Measurements from ENCODE around the gene BAX. TPM values are rescaled to one million over a fixed set of nuclear protein-coding genes. Genes with fewer than 3 reads are reported as not detected.

The BAX gene
- total and polyA plus RNA-seq, 9 of the 15 experiments (the other 6 are each of a cell fraction or from before 2014, with no cell fraction given) = 3.2 to 95.4 (median 44.5) TPM

DNA sequence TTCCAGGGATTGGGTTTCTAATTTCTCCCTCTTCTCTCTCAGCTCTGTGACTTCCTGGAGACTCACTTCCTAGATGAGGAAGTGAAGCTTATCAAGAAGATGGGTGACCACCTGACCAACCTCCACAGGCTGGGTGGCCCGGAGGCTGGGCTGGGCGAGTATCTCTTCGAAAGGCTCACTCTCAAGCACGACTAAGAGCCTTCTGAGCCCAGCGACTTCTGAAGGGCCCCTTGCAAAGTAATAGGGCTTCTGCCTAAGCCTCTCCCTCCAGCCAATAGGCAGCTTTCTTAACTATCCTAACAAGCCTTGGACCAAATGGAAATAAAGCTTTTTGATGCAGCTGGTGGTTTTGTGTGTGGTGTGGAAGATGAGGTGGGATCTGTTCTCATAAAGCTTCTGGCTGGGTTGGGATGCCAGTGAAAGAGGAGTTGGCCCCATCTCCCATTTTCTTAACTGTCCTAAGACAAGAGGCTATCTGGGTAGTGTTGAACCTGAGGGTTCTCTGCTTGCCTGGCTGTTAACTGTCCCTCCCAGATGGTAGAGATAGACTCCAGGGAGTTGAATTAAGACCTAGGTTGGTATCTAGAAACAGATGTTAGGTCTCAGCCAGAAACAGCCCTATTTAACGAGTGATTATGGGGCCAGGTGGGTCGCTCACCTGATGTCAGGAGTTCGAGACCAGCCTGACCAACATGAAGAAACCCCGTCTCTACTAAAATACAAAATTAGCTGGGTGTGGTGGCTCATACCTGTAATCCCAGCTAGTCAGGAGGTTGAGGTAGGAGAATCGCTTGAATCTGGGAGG, 12.1 kb downstream of the BAX start (continued):
- peak; percentile 64 for TF ChIP-seq POLR2AphosphoS2 (IDR thresholded peaks at IDR 0.05; ENCODE audit: low read length)
- TF ChIP-seq ZNF212 (CRISPR knock-in tag; IDR thresholded peaks at IDR 0.05) = no peak
- TF ChIP-seq SP2 (IDR thresholded peaks at IDR 0.05; ENCODE audit: extremely low read depth, low read depth, low read length, poor library complexity, severe bottlenecking) = no peak
- TF ChIP-seq, protein P1, sequence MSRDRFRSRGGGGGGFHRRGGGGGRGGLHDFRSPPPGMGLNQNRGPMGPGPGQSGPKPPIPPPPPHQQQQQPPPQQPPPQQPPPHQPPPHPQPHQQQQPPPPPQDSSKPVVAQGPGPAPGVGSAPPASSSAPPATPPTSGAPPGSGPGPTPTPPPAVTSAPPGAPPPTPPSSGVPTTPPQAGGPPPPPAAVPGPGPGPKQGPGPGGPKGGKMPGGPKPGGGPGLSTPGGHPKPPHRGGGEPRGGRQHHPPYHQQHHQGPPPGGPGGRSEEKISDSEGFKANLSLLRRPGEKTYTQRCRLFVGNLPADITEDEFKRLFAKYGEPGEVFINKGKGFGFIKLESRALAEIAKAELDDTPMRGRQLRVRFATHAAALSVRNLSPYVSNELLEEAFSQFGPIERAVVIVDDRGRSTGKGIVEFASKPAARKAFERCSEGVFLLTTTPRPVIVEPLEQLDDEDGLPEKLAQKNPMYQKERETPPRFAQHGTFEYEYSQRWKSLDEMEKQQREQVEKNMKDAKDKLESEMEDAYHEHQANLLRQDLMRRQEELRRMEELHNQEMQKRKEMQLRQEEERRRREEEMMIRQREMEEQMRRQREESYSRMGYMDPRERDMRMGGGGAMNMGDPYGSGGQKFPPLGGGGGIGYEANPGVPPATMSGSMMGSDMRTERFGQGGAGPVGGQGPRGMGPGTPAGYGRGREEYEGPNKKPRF (IDR thresholded peaks at IDR 0.05; ENCODE audit: low read depth, low read length) = no peak
- no peak for TF ChIP-seq CHD4 (IDR thresholded peaks at IDR 0.05; ENCODE audit: insufficient read depth, insufficient replicate concordance, low read depth, low read length, poor library complexity, severe bottlenecking)
- TF ChIP-seq, protein P2, sequence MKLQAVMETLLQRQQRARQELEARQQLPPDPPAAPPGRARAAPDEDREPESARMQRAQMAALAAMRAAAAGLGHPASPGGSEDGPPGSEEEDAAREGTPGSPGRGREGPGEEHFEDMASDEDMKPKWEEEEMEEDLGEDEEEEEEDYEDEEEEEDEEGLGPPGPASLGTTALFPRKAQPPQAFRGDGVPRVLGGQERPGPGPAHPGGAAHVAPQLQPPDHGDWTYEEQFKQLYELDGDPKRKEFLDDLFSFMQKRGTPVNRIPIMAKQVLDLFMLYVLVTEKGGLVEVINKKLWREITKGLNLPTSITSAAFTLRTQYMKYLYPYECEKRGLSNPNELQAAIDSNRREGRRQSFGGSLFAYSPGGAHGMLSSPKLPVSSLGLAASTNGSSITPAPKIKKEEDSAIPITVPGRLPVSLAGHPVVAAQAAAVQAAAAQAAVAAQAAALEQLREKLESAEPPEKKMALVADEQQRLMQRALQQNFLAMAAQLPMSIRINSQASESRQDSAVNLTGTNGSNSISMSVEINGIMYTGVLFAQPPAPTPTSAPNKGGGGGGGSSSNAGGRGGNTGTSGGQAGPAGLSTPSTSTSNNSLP (IDR thresholded peaks at IDR 0.05; ENCODE audit: borderline replicate concordance, low read depth, low read length) = no peak
- TF ChIP-seq, protein P3, sequence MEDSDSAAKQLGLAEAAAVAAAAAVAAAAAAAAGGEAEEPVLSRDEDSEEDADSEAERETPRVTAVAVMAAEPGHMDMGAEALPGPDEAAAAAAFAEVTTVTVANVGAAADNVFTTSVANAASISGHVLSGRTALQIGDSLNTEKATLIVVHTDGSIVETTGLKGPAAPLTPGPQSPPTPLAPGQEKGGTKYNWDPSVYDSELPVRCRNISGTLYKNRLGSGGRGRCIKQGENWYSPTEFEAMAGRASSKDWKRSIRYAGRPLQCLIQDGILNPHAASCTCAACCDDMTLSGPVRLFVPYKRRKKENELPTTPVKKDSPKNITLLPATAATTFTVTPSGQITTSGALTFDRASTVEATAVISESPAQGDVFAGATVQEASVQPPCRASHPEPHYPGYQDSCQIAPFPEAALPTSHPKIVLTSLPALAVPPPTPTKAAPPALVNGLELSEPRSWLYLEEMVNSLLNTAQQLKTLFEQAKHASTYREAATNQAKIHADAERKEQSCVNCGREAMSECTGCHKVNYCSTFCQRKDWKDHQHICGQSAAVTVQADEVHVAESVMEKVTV (CRISPR knock-in tag; IDR thresholded peaks at IDR 0.05) = no peak
- TF ChIP-seq SAFB2 (IDR thresholded peaks at IDR 0.05; ENCODE audit: borderline replicate concordance, low read depth, low read length, severe bottlenecking) = no peak
- TF ChIP-seq, protein P4, sequence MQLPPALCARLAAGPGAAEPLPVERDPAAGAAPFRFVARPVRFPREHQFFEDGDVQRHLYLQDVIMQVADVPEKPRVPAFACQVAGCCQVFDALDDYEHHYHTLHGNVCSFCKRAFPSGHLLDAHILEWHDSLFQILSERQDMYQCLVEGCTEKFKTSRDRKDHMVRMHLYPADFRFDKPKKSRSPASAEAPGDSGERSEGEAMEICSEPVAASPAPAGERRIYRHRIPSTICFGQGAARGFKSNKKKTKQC (CRISPR knock-in tag; IDR thresholded peaks at IDR 0.05) = no peak
- TF ChIP-seq ZNF217 (CRISPR knock-in tag; IDR thresholded peaks at IDR 0.05) = no peak
- no peak for TF ChIP-seq ZNF23 (CRISPR knock-in tag; IDR thresholded peaks at IDR 0.05)
- no peak for TF ChIP-seq RCOR1 (IDR thresholded peaks at IDR 0.05; ENCODE audit: borderline replicate concordance in 1 of 2, low read depth in 2 of 2, low read length in 2 of 2)
- no peak for TF ChIP-seq ZNF354B (CRISPR knock-in tag; IDR thresholded peaks at IDR 0.05)
- no peak for TF ChIP-seq ZNF445 (CRISPR knock-in tag; IDR thresholded peaks at IDR 0.05; ENCODE audit: low read depth)
- no peak for TF ChIP-seq NFE2 (IDR thresholded peaks at IDR 0.05; ENCODE audit: low read depth)
- TF ChIP-seq BRD4 (IDR thresholded peaks at IDR 0.05) = no peak
- TF ChIP-seq, protein P5, sequence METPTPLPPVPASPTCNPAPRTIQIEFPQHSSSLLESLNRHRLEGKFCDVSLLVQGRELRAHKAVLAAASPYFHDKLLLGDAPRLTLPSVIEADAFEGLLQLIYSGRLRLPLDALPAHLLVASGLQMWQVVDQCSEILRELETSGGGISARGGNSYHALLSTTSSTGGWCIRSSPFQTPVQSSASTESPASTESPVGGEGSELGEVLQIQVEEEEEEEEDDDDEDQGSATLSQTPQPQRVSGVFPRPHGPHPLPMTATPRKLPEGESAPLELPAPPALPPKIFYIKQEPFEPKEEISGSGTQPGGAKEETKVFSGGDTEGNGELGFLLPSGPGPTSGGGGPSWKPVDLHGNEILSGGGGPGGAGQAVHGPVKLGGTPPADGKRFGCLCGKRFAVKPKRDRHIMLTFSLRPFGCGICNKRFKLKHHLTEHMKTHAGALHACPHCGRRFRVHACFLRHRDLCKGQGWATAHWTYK (CRISPR knock-in tag; IDR thresholded peaks at IDR 0.05) = no peak
- no peak for TF ChIP-seq YY1 (IDR thresholded peaks at IDR 0.05; ENCODE audit: borderline replicate concordance in 1 of 3, control insufficient read depth in 1 of 3, extremely low read depth in 1 of 3, insufficient read depth in 3 of 3, insufficient read length in 1 of 3, insufficient replicate concordance in 2 of 3, low read depth in 1 of 3, low read length in 2 of 3)
- no peak for TF ChIP-seq ZNF232 (CRISPR knock-in tag; IDR thresholded peaks at IDR 0.05)
